Esophagus muscularis mucosa (tissue), 4 donors: ENCODE results near the gene ANTKMT.

Source experiments
- EP300 ChIP-seq: sonication (generic); formaldehyde crosslinking; IDR thresholded peaks from one replicate; pipeline ENCODE4 v1.6.1; 2017; ENCODE audit warnings: antibody characterized with exemption
- POLR2A ChIP-seq: fragments of 450-650 bp; IDR thresholded peaks from one replicate; pipeline ENCODE4 v1.6.1; 2017; ENCODE audit warnings: antibody characterized with exemption, moderate library complexity, mild to moderate bottlenecking, low read depth
- POLR2AphosphoS5 ChIP-seq, 2 donors: sonication (generic); formaldehyde crosslinking; IDR thresholded peaks; one replicate each; pipeline ENCODE4 v1.6.1; 2017; ENCODE audit warnings: antibody characterized with exemption in 2 of 2
- TF ChIP-seq, protein P1 (sequence below), 3 experiments: fragments of 200-600 bp in 2 of 3; fragments of 450-650 bp in 1 of 3; sonication (generic) in 2 of 3; IDR thresholded peaks; one replicate each; pipeline ENCODE4 v1.5.1; 2017 to 2019; ENCODE audit warnings: antibody characterized with exemption in 3 of 3, mild to moderate bottlenecking in 2 of 3, moderate library complexity in 1 of 3

DNA sequence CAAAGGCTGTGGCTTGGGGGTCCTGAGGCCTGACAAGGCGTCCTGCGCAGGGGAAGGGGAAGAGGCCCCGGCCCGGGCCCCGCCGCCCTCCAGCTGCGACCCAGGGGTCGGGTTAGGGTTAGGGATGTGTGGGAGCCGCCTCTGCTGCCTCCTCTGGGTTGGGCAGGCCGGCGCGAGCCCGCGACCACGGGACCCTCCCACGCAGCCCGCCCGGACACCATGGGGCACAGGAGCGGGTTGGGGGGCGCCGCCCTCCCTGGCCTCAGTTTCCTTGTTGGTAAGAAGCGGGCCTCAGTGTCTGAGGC, 19.5 kb downstream of the ANTKMT start:
- TF ChIP-seq, protein P1, sequence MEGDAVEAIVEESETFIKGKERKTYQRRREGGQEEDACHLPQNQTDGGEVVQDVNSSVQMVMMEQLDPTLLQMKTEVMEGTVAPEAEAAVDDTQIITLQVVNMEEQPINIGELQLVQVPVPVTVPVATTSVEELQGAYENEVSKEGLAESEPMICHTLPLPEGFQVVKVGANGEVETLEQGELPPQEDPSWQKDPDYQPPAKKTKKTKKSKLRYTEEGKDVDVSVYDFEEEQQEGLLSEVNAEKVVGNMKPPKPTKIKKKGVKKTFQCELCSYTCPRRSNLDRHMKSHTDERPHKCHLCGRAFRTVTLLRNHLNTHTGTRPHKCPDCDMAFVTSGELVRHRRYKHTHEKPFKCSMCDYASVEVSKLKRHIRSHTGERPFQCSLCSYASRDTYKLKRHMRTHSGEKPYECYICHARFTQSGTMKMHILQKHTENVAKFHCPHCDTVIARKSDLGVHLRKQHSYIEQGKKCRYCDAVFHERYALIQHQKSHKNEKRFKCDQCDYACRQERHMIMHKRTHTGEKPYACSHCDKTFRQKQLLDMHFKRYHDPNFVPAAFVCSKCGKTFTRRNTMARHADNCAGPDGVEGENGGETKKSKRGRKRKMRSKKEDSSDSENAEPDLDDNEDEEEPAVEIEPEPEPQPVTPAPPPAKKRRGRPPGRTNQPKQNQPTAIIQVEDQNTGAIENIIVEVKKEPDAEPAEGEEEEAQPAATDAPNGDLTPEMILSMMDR (IDR thresholded peaks at IDR 0.05) = no peak
- no peak for TF ChIP-seq POLR2A
- no peak for TF ChIP-seq POLR2AphosphoS5 (IDR thresholded peaks at IDR 0.05)
- no peak for TF ChIP-seq EP300
